Liver (tissue), 9 donors: ENCODE data around the gene LYRM4. TPM values are rescaled to one million over a fixed set of nuclear protein-coding genes. Genes with fewer than 3 reads are reported as not detected.

Experiments
- DNase-seq: peaks from one replicate; pipeline ENCODE4 v3.0.0-alpha.2; 2017; ENCODE audit warnings: low spot score
- H3K27ac ChIP-seq, 2 donors: one replicate each; pipeline ENCODE4 v1.7.0; 2013; ENCODE audit warnings: inconsistent platforms in 2 of 2, low read length in 2 of 2, control low read depth in 1 of 2, low read depth in 1 of 2, mild to moderate bottlenecking in 1 of 2
- H3K27me3 ChIP-seq, 4 donors: one replicate each; pipeline versions ENCODE4 v1.6.1 to v1.7.0; 2013; ENCODE audit warnings: low read length in 3 of 4, inconsistent platforms in 1 of 4, mild to moderate bottlenecking in 1 of 4, moderate library complexity in 1 of 4; ENCODE audit not compliant: control insufficient read depth in 4 of 4, insufficient read depth in 4 of 4
- H3K36me3 ChIP-seq, 4 donors: one replicate each; pipeline versions ENCODE4 v1.6.1 to v1.7.0; 2013; ENCODE audit warnings: low read length in 3 of 4, mild to moderate bottlenecking in 3 of 4, low read depth in 1 of 4, moderate library complexity in 1 of 4; ENCODE audit not compliant: control insufficient read depth in 4 of 4, insufficient read depth in 3 of 4
- H3K4me1 ChIP-seq, 4 donors: one replicate each; pipeline versions ENCODE4 v1.6.1 to v1.7.0; 2013; ENCODE audit warnings: low read length in 3 of 4, mild to moderate bottlenecking in 3 of 4, moderate library complexity in 1 of 4; ENCODE audit not compliant: control insufficient read depth in 4 of 4, insufficient read depth in 4 of 4
- H3K4me3 ChIP-seq, 3 donors: one replicate each; pipeline versions ENCODE4 v1.6.1 to v1.7.0; 2013; ENCODE audit warnings: low read length in 3 of 3, control low read depth in 1 of 3, low read depth in 1 of 3, mild to moderate bottlenecking in 1 of 3
- H3K9ac ChIP-seq, 2 donors: one replicate each; pipeline ENCODE4 v1.7.0; 2013; ENCODE audit warnings: low read length in 2 of 2, mild to moderate bottlenecking in 2 of 2, moderate library complexity in 2 of 2, control low read depth in 1 of 2, low read depth in 1 of 2
- H3K9me3 ChIP-seq, 4 donors: one replicate each; pipeline versions ENCODE4 v1.6.1 to v1.7.0; 2013; ENCODE audit warnings: low read length in 3 of 4; ENCODE audit not compliant: control insufficient read depth in 4 of 4
- EGR1 ChIP-seq, 2 donors: IDR thresholded peaks; 2 replicates each; pipeline ENCODE4 v1.6.1; 2016 to 2018; ENCODE audit warnings: antibody characterized with exemption in 2 of 2, low read depth in 2 of 2
- FOXA1 ChIP-seq: IDR thresholded peaks from 2 replicates; pipeline ENCODE4 v1.6.1; 2016; ENCODE audit warnings: antibody characterized with exemption
- FOXA2 ChIP-seq: IDR thresholded peaks from 2 replicates; pipeline ENCODE4 v1.6.1; 2016; ENCODE audit warnings: antibody characterized with exemption
- GABPA ChIP-seq, 2 donors: IDR thresholded peaks in 1 of 2; conservative IDR thresholded peaks in 1 of 2; 2 replicates each; pipeline ENCODE4 v1.6.1; 2016; ENCODE audit warnings: antibody characterized with exemption in 2 of 2, mild to moderate bottlenecking in 1 of 2, moderate library complexity in 1 of 2
- HNF4A ChIP-seq, 2 donors: conservative IDR thresholded peaks; 2 replicates each; pipeline ENCODE4 v1.6.1; 2016; ENCODE audit warnings: antibody characterized with exemption in 2 of 2, mild to moderate bottlenecking in 2 of 2
- HNF4G ChIP-seq: IDR thresholded peaks from 2 replicates; pipeline ENCODE4 v1.6.1; 2016; ENCODE audit warnings: antibody characterized with exemption
- JUND ChIP-seq, 2 donors: IDR thresholded peaks; 2 replicates each; pipeline ENCODE4 v1.6.1; 2016; ENCODE audit warnings: antibody characterized with exemption in 2 of 2
- NR2F2 ChIP-seq: IDR thresholded peaks from 2 replicates; pipeline ENCODE4 v1.6.1; 2016; ENCODE audit warnings: antibody characterized with exemption
- RAD21 ChIP-seq, 2 donors: IDR thresholded peaks; 2 replicates each; pipeline ENCODE4 v1.6.1; 2016; ENCODE audit warnings: antibody characterized with exemption in 2 of 2, mild to moderate bottlenecking in 2 of 2
- RXRA ChIP-seq, 2 donors: IDR thresholded peaks; 2 replicates each; pipeline ENCODE4 v1.6.1; 2017 to 2018; ENCODE audit warnings: antibody characterized with exemption in 2 of 2, mild to moderate bottlenecking in 1 of 2
- SP1 ChIP-seq: IDR thresholded peaks from 2 replicates; pipeline ENCODE4 v1.6.1; 2018; ENCODE audit warnings: antibody characterized with exemption, mild to moderate bottlenecking
- TAF1 ChIP-seq: conservative IDR thresholded peaks from 2 replicates; pipeline ENCODE4 v1.6.1; 2016; ENCODE audit warnings: antibody characterized with exemption, mild to moderate bottlenecking
- YY1 ChIP-seq: IDR thresholded peaks from 2 replicates; pipeline ENCODE4 v1.6.1; 2016; ENCODE audit warnings: antibody characterized with exemption, mild to moderate bottlenecking
- ZBTB33 ChIP-seq: IDR thresholded peaks from 2 replicates; pipeline ENCODE4 v1.6.1; 2016; ENCODE audit warnings: antibody characterized with exemption
- WGBS: extraction: QIAGEN DNeasy Blood & Tissue Kit; methylation state at CpG from one replicate; pipeline ENCODE4 v1.1.7; 2013; 5-methylcytosine and 5-hydroxymethylcytosine counted together
- polyA plus RNA-seq, 2 donors: library from polyadenylated mRNA; stranded (reverse) in 1 of 2; unstranded in 1 of 2; fragments of 200-250 nt in 1 of 2; fragments of >200 nt in 1 of 2; fragmentation: Nextera tagmentation in 1 of 2; extraction: Ambion mirVana in 1 of 2; gene quantifications; one replicate each; pipeline versions ENCODE4 v1.2.1 to v1.2.3, GENCODE V29; 2013 to 2015
- total RNA-seq, 2 donors: library from RNA; depleted of rRNA; stranded (reverse); fragments of >200 nt; gene quantifications; one replicate each; pipeline ENCODE4 v1.2.3, GENCODE V29; 2014
- TF ChIP-seq, protein P1 (sequence below): IDR thresholded peaks from 2 replicates; pipeline ENCODE4 v1.6.1; 2016; ENCODE audit warnings: antibody characterized with exemption
- TF ChIP-seq, protein P2 (sequence below): fragments of 150-350 bp; IDR thresholded peaks from 2 replicates; pipeline ENCODE4 v1.5.1; 2017; ENCODE audit warnings: improper control_type of control experiment, low read depth, low read length; ENCODE audit not compliant: missing input control
- TF ChIP-seq, protein P3 (sequence below): IDR thresholded peaks from 2 replicates; pipeline ENCODE4 v1.6.1; 2016; ENCODE audit warnings: antibody characterized with exemption
- donor health status: healthy.
- donor health status: healthy.
- donor health status: healthy.
- donor health status: healthy.
- donor health status: healthy.

Gene LYRM4
- total and polyA plus RNA-seq, 4 donors = 4.4 to 13.1 (median 6.5) TPM

DNA sequence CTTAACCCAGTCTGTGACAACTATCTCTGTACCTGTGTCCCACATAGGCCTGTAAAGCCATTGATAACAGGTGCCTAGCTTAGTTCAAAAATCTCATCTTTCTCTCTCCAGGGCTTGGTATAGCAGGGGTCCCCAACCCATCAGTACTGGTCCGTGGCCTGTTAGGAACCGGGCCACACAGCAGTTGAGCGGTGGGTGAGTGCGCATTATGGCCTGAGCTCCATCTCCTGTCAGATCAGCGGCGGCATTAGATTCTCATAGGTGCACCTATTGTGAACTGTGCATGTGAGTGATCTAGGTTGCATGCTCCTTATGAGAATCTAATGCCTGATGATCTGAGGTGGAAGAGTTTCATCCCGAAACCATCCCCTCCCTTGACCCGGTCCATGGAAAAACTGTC, 3.4 kb downstream of the LYRM4 start:
- no peak for DNase-seq
- Histone ChIP-seq H3K9ac (no peak overlapping the region), H3K27me3 (no peaks in the 10 kb centered on the region), H3K27ac (no peak overlapping the region), H3K4me1 (peaks cover under 1 to 18% (median 13%) of the 10 kb centered on the region in 4 donors), H3K4me3 (no peak overlapping the region), H3K9me3 (no peaks in the 10 kb centered on the region), H3K36me3 (peaks cover 0 to 1% (median 0%) of the 10 kb centered on the region in 4 donors)
- 99% methylated on average over 8 of the region's 8 CpGs for WGBS
- TF ChIP-seq HNF4A (conservative IDR thresholded peaks at IDR 0.05) (no peak), TAF1 (no peak)

DNA sequence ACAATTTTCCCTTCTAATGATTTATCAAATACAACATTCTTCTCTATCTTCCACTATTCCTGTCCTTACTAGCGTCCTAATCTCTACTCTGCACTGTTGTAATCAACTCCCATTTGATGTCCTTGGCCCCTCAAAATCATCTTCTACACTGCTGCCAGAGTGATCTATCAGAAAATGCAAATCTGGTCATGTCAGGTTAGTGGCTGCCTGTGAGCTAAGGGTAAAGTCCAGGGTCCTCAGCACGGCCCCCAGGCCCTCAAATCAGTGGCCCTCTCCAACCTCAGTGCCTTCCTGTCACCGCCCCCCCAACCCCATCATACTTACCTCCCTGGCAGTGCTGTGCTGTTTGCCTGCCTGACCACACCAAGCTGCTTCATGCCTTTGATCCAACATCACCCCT, 3.8 kb downstream of the LYRM4 start:
- Histone ChIP-seq H3K9me3 (no peaks in the 10 kb centered on the region), H3K27ac (no peak overlapping the region), H3K36me3 (peaks cover 0 to 1% (median 0%) of the 10 kb centered on the region in 4 donors), H3K9ac (no peak overlapping the region), H3K4me1 (peaks cover 0 to 14% (median 9%) of the 10 kb centered on the region in 4 donors), H3K4me3 (no peak overlapping the region), H3K27me3 (no peaks in the 10 kb centered on the region)
- WGBS = 84% methylated on average over 3 of the region's 3 CpGs
- DNase-seq = no peak
- TF ChIP-seq RXRA (IDR thresholded peaks at IDR 0.05) = no peak
- no peak for TF ChIP-seq EGR1 (IDR thresholded peaks at IDR 0.05; ENCODE audit: low read depth in 2 of 2)
- TF ChIP-seq, protein P1, sequence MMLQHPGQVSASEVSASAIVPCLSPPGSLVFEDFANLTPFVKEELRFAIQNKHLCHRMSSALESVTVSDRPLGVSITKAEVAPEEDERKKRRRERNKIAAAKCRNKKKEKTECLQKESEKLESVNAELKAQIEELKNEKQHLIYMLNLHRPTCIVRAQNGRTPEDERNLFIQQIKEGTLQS = no peak
- no peak for TF ChIP-seq HNF4G
- TF ChIP-seq FOXA2 = no peak
- TF ChIP-seq, protein P2, sequence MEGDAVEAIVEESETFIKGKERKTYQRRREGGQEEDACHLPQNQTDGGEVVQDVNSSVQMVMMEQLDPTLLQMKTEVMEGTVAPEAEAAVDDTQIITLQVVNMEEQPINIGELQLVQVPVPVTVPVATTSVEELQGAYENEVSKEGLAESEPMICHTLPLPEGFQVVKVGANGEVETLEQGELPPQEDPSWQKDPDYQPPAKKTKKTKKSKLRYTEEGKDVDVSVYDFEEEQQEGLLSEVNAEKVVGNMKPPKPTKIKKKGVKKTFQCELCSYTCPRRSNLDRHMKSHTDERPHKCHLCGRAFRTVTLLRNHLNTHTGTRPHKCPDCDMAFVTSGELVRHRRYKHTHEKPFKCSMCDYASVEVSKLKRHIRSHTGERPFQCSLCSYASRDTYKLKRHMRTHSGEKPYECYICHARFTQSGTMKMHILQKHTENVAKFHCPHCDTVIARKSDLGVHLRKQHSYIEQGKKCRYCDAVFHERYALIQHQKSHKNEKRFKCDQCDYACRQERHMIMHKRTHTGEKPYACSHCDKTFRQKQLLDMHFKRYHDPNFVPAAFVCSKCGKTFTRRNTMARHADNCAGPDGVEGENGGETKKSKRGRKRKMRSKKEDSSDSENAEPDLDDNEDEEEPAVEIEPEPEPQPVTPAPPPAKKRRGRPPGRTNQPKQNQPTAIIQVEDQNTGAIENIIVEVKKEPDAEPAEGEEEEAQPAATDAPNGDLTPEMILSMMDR = no peak
- TF ChIP-seq JUND (IDR thresholded peaks at IDR 0.05) = no peak
- no peak for TF ChIP-seq YY1
- no peak for TF ChIP-seq RAD21 (IDR thresholded peaks at IDR 0.05)
- no peak for TF ChIP-seq GABPA (IDR thresholded peaks at IDR 0.05 in 1 of 2, conservative IDR thresholded peaks at IDR 0.05 in 1 of 2)
- TF ChIP-seq SP1 = no peak
- TF ChIP-seq TAF1 = no peak
- no peak for TF ChIP-seq FOXA1
- no peak for TF ChIP-seq NR2F2
- TF ChIP-seq ZBTB33 = no peak
- TF ChIP-seq, protein P3, sequence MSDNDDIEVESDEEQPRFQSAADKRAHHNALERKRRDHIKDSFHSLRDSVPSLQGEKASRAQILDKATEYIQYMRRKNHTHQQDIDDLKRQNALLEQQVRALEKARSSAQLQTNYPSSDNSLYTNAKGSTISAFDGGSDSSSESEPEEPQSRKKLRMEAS = no peak
